ENCODE data around the gene CD99L2. TPM values are rescaled to one million over a fixed set of nuclear protein-coding genes. Genes with fewer than 3 reads are reported as not detected.
"Not testable (repeated sequence)": the region's sequence is repeated elsewhere in the genome, so short reads cannot be mapped to it uniquely, and the experiment has no call there.

The CD99L2 gene
- total and polyA plus RNA-seq, 4 experiments from 2014 or later, result 10.0 to 17.3 (median 14.5) TPM

DNA sequence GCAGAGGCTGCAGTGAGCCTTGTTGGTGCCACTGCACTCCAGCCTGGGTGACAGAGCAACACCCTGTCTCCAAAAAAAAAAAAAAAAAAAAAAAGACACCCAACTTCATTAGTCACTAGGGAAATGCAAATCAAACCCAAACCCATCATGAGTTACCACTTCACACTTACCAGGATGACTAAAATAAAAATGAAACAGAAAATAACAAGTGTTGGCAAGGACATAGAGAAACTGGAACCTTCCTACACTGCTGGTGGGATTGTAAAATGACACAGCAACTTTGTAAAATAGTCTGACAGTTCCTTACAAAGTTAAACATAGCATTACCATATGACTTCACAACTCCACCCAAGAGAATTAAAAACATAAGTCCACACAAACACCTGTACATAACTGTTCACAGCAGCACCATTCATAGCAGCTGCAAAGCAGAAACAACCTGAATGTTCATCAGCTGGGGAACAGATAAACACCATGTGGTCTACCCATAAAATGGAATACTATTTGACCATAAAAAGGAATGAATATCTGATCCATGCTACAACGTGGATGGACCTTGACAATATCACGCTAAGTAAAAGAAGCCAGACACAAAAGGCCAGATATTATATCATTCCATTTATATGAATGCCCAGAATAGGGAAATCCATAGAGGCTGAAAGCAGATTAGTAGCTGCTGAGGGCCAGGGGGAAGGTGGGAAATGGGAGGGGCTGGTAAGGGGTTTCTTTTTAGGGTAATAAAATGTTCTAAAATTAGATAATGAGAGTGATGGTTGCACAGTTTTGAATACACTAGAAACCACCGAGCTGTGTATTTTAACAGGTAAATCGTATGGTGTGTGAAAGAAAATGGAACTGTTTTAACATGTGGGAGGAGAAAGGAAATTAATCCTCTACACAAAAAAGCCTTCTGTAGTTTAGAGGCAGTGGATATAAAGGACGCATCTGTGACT is 18.3 kb downstream of the CD99L2 start:
- no peak for DNase-seq
- Mint-ChIP-seq H3K27me3 (no peaks in the 10 kb centered on the region), H3K36me3 (peaks cover 0 to 8% of the 10 kb centered on the region in 2 donors), H3K4me1 (peaks cover 8 to 19% (median 14%) of the 10 kb centered on the region in 4 donors), H3K27ac (peak overlapping the region in 2 of 7 donors; percentile 1 to 2), H3K4me3 (peak overlapping the region in 1 of 8 donors; percentile 7), H3K9me3 (peaks cover 0 to 8% (median 0%) of the 10 kb centered on the region in 8 donors)
- H3K4me3 ChIP-seq (ENCODE audit: low read length in 2 of 2), result no peak overlapping the region
- H3K4me1 ChIP-seq (ENCODE audit: insufficient read depth, low read length), result peaks cover 14% of the 10 kb centered on the region
- POLR2A ChIA-PET (ENCODE audit: partially characterized antibody), result no interaction called here
- no peaks in the 10 kb centered on the region for H3K9me3 ChIP-seq (ENCODE audit: control insufficient read depth in 1 of 2, low read length in 2 of 2)
- no peak overlapping the region for H3K27ac ChIP-seq (ENCODE audit: low read depth, low read length)
- H3K27me3 ChIP-seq (ENCODE audit: insufficient read depth, low read length), result no peaks in the 10 kb centered on the region
- intact Hi-C loops (cut with micrococcal nuclease), result no loop called here
- no peaks in the 10 kb centered on the region for H3K36me3 ChIP-seq (ENCODE audit: insufficient read depth, low read length)
- CTCF ChIA-PET (ENCODE audit: partially characterized antibody), result interaction anchor here (0.7 kb wide), 1 partner anchor 763 kb away, joined by 4 read pairs; no protein-coding TSS in a partner anchor

DNA sequence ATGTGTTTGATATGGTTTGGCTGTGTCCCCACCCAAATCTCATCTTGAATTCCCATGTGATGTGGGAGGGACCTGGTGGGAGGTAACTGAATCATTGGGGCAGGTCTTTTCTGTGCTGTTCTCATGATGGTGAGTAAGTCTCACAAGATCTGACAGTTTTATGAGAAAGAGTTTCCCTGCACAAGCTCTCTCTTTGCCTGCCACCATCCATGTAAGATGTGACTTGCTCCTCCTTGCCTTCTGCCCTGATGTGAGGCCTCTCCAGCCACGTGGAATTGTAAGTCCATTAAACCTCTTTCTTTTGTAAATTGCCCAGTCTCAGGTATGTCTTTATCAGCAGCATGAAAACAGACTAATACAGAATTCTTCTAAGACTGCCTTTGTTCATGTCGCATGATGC is 22.8 kb downstream of the CD99L2 start:
- Mint-ChIP-seq H3K4me1 (peaks cover 6 to 26% (median 12%) of the 10 kb centered on the region in 4 donors), H3K36me3 (peaks cover 0 to 11% of the 10 kb centered on the region in 2 donors)
- H3K9me3 Mint-ChIP-seq; H3K4me1 ChIP-seq (ENCODE audit: insufficient read depth, low read length); H3K4me3 ChIP-seq (ENCODE audit: low read length in 2 of 2); H3K4me3 Mint-ChIP-seq; CTCF ChIA-PET (ENCODE audit: partially characterized antibody); POLR2A ChIA-PET (ENCODE audit: partially characterized antibody); H3K36me3 ChIP-seq (ENCODE audit: insufficient read depth, low read length); H3K27me3 Mint-ChIP-seq; intact Hi-C loops (cut with micrococcal nuclease); H3K27ac ChIP-seq (ENCODE audit: low read depth, low read length); H3K27ac Mint-ChIP-seq; DNase-seq; H3K9me3 ChIP-seq (ENCODE audit: control insufficient read depth in 1 of 2, low read length in 2 of 2); H3K27me3 ChIP-seq (ENCODE audit: insufficient read depth, low read length): not testable (repeated sequence)

DNA sequence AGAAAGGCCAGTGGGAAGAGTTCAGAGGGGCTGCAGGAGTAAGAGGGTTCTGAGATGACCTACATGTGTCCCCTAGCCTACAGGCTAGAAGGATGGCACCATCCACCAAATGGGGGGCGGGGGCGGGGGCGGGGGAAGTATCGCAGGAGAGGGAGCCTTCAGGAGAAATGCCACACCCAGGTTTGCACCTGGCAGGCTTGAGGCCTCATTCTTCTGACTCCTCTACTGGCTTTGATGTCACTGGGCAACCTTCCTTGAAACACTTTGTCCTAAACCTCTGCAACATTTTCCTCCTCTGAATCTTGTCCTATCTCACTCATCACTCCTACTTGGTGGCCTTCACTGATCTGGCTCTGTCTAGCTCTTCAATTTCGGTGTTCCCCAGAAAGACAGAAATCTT is 24.0 kb downstream of the CD99L2 start:
- Histone ChIP-seq H3K27ac (ENCODE audit: low read depth, low read length) (no peak overlapping the region), H3K36me3 (ENCODE audit: insufficient read depth, low read length) (no peaks in the 10 kb centered on the region), H3K9me3 (ENCODE audit: control insufficient read depth in 1 of 2, low read length in 2 of 2) (no peaks in the 10 kb centered on the region), H3K4me3 (ENCODE audit: low read length in 2 of 2) (no peak overlapping the region), H3K4me1 (ENCODE audit: insufficient read depth, low read length) (no peaks in the 10 kb centered on the region), H3K27me3 (ENCODE audit: insufficient read depth, low read length) (no peaks in the 10 kb centered on the region)
- H3K4me1 Mint-ChIP-seq, result peaks cover 6 to 26% (median 12%) of the 10 kb centered on the region in 4 donors
- ChIA-PET POLR2A (ENCODE audit: partially characterized antibody) (no interaction called here), CTCF (ENCODE audit: partially characterized antibody) (no interaction called here)
- H3K27ac Mint-ChIP-seq, result peak overlapping the region in 1 of 7 donors; percentile 79
- H3K9me3 Mint-ChIP-seq, result peaks cover 0 to 8% (median 0%) of the 10 kb centered on the region in 8 donors
- H3K4me3 Mint-ChIP-seq, result peak overlapping the region in 1 of 8 donors; percentile 59
- DNase-seq, result no peak
- no peaks in the 10 kb centered on the region for H3K27me3 Mint-ChIP-seq
- intact Hi-C loops (cut with micrococcal nuclease), result no loop called here
- peaks cover 0 to 11% of the 10 kb centered on the region in 2 donors for H3K36me3 Mint-ChIP-seq

DNA sequence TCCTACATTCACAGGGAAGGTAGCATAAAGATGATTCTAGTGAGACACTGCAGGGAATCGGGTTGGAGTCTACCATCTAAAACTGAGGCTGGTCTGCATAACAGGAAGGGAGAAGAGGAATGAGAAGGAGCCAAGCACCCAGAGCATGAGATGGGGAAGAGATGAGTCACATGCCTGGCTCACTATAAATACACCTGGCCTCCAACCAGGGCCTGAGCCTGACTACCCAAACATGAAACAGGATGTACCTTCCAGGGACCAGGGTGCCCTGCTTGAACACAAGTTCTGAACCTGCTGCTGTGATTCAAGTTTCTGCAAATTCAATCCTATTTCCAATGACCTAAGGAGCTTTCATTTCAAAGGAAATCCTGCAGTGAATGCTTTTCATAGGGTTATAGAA is 24.9 kb downstream of the CD99L2 start:
- Mint-ChIP-seq H3K27me3 (no peaks in the 10 kb centered on the region), H3K9me3 (peaks cover 0 to 7% (median 0%) of the 10 kb centered on the region in 8 donors), H3K36me3 (peaks cover 0 to 11% of the 10 kb centered on the region in 2 donors), H3K4me1 (peaks cover 0 to 20% (median 10%) of the 10 kb centered on the region in 4 donors), H3K27ac (no peak overlapping the region), H3K4me3 (no peak overlapping the region)
- Histone ChIP-seq H3K4me3 (ENCODE audit: low read length in 2 of 2) (no peak overlapping the region), H3K4me1 (ENCODE audit: insufficient read depth, low read length) (no peaks in the 10 kb centered on the region), H3K36me3 (ENCODE audit: insufficient read depth, low read length) (no peaks in the 10 kb centered on the region), H3K27me3 (ENCODE audit: insufficient read depth, low read length) (no peaks in the 10 kb centered on the region), H3K9me3 (ENCODE audit: control insufficient read depth in 1 of 2, low read length in 2 of 2) (no peaks in the 10 kb centered on the region), H3K27ac (ENCODE audit: low read depth, low read length) (no peak overlapping the region)
- ChIA-PET CTCF (ENCODE audit: partially characterized antibody) (no interaction called here), POLR2A (ENCODE audit: partially characterized antibody) (no interaction called here)
- no peak for DNase-seq
- intact Hi-C loops (cut with micrococcal nuclease), result no loop called here

DNA sequence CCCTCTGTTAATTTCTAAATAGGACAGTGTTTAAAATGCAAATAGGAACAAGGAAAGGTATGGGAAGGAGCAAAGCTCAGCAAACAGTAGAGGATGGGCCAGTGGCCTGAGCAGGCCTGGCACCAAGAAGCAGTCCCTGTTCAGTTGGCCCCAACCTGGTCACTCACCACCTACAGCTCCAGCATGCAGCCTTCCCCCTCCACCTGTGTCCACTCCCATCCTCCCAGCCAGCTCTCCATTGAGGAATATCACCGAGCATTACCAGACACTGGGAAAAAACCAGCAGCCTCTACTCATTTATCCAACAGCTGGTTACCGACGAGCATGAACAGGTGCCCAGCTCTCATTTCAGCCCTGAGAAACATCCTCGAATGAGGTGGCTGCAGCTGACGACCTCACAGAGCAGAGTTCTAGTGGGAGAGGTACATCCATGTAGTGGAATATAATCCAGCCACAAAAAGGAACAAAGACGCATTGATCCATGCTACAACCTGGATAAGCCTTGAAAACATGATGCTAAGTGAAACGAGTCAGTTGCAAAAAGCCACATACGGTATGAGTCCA is 25.6 kb downstream of the CD99L2 start:
- Histone ChIP-seq H3K36me3 (ENCODE audit: insufficient read depth, low read length) (no peaks in the 10 kb centered on the region), H3K4me3 (ENCODE audit: low read length in 2 of 2) (no peak overlapping the region), H3K27ac (ENCODE audit: low read depth, low read length) (no peak overlapping the region), H3K9me3 (ENCODE audit: control insufficient read depth in 1 of 2, low read length in 2 of 2) (no peaks in the 10 kb centered on the region), H3K4me1 (ENCODE audit: insufficient read depth, low read length) (no peaks in the 10 kb centered on the region), H3K27me3 (ENCODE audit: insufficient read depth, low read length) (no peaks in the 10 kb centered on the region)
- intact Hi-C loops (cut with micrococcal nuclease), result no loop called here
- ChIA-PET POLR2A (ENCODE audit: partially characterized antibody) (no interaction called here), CTCF (ENCODE audit: partially characterized antibody) (no interaction called here)
- Mint-ChIP-seq H3K27me3 (no peaks in the 10 kb centered on the region), H3K4me1 (peaks cover 0 to 20% (median 10%) of the 10 kb centered on the region in 4 donors), H3K9me3 (peaks cover 0 to 7% (median 0%) of the 10 kb centered on the region in 8 donors), H3K27ac (no peak overlapping the region), H3K36me3 (peaks cover 0 to 11% of the 10 kb centered on the region in 2 donors), H3K4me3 (no peak overlapping the region)
- DNase-seq, result no peak

DNA sequence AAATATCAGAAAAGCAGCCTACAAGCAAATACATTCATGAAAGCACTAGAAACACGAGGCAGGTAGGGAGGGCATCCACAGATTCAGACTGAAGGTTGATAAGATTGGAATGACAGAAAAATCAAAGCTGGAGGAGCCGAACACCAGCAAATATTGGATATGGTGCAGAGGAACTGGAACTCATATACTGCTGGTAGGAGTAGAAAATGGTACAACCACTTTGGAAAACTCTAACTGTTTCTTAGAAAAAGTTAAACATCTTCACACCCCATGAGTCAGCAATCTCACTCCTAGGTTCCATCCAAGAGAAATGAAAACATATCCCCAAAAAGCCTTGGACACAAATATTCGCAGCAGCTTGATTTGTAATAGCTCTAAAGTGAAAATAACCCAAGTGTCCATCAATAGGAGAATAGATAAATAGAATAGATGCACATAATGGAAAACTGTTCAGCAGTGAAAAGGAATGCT is 27.1 kb downstream of the CD99L2 start:
- intact Hi-C loops (cut with micrococcal nuclease), result no loop called here

More for the DNA sequence above, 27.1 kb downstream of the CD99L2 start:
- H3K9me3 Mint-ChIP-seq, result peaks cover 0 to 7% (median 0%) of the 10 kb centered on the region in 8 donors
- H3K4me3 ChIP-seq (ENCODE audit: low read length in 2 of 2), result no peak overlapping the region
- no peaks in the 10 kb centered on the region for H3K4me1 ChIP-seq (ENCODE audit: insufficient read depth, low read length)
- H3K27me3 ChIP-seq (ENCODE audit: insufficient read depth, low read length), result no peaks in the 10 kb centered on the region
- no peaks in the 10 kb centered on the region for H3K27me3 Mint-ChIP-seq
- H3K36me3 Mint-ChIP-seq, result peaks cover 0 to 11% of the 10 kb centered on the region in 2 donors
- no peaks in the 10 kb centered on the region for H3K36me3 ChIP-seq (ENCODE audit: insufficient read depth, low read length)
- peaks cover 0 to 20% (median 10%) of the 10 kb centered on the region in 4 donors for H3K4me1 Mint-ChIP-seq
- no peak overlapping the region for H3K4me3 Mint-ChIP-seq
- no peaks in the 10 kb centered on the region for H3K9me3 ChIP-seq (ENCODE audit: control insufficient read depth in 1 of 2, low read length in 2 of 2)
- ChIA-PET CTCF (ENCODE audit: partially characterized antibody) (no interaction called here), POLR2A (ENCODE audit: partially characterized antibody) (no interaction called here)
- no peak for DNase-seq
- peak overlapping the region in 1 of 7 donors; percentile 3 for H3K27ac Mint-ChIP-seq
- no peak overlapping the region for H3K27ac ChIP-seq (ENCODE audit: low read depth, low read length)

Measured in CD4-positive, alpha-beta memory T cell (primary cell).